ENCODE data around the gene TUNAR.

- no peak for TF ChIP-seq ZBTB33 (CRISPR knock-in tag; IDR thresholded peaks at IDR 0.05)
- TF ChIP-seq BHLHE40 (IDR thresholded peaks at IDR 0.05; ENCODE audit: low read length): no peak
- no peak for TF ChIP-seq RAD51 (IDR thresholded peaks at IDR 0.05; ENCODE audit: borderline replicate concordance, low read depth)
- TF ChIP-seq SNRNP70 (optimal IDR thresholded peaks at IDR 0.05; ENCODE audit: low read depth, low read length): no peak
- TF ChIP-seq, protein P1, sequence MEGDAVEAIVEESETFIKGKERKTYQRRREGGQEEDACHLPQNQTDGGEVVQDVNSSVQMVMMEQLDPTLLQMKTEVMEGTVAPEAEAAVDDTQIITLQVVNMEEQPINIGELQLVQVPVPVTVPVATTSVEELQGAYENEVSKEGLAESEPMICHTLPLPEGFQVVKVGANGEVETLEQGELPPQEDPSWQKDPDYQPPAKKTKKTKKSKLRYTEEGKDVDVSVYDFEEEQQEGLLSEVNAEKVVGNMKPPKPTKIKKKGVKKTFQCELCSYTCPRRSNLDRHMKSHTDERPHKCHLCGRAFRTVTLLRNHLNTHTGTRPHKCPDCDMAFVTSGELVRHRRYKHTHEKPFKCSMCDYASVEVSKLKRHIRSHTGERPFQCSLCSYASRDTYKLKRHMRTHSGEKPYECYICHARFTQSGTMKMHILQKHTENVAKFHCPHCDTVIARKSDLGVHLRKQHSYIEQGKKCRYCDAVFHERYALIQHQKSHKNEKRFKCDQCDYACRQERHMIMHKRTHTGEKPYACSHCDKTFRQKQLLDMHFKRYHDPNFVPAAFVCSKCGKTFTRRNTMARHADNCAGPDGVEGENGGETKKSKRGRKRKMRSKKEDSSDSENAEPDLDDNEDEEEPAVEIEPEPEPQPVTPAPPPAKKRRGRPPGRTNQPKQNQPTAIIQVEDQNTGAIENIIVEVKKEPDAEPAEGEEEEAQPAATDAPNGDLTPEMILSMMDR (IDR thresholded peaks at IDR 0.05 in 2 of 3, conservative IDR thresholded peaks at IDR 0.05 in 1 of 3; ENCODE audit: insufficient read depth in 2 of 3, low read depth in 1 of 3, low read length in 3 of 3): no peak
- TF ChIP-seq EP300 (IDR thresholded peaks at IDR 0.05; ENCODE audit: low read length): no peak
- TF ChIP-seq, protein P2, sequence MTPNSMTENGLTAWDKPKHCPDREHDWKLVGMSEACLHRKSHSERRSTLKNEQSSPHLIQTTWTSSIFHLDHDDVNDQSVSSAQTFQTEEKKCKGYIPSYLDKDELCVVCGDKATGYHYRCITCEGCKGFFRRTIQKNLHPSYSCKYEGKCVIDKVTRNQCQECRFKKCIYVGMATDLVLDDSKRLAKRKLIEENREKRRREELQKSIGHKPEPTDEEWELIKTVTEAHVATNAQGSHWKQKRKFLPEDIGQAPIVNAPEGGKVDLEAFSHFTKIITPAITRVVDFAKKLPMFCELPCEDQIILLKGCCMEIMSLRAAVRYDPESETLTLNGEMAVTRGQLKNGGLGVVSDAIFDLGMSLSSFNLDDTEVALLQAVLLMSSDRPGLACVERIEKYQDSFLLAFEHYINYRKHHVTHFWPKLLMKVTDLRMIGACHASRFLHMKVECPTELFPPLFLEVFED (CRISPR knock-in tag; conservative IDR thresholded peaks at IDR 0.05): no peak
- no peak for TF ChIP-seq MXI1 (IDR thresholded peaks at IDR 0.05; ENCODE audit: low read depth, low read length)
- no peak for TF ChIP-seq CREBBP (IDR thresholded peaks at IDR 0.05; ENCODE audit: low read depth, low read length)
- TF ChIP-seq PBX2 (CRISPR knock-in tag; IDR thresholded peaks at IDR 0.05; ENCODE audit: low read depth): no peak
- no peak for TF ChIP-seq PBX2 (tag; conservative IDR thresholded peaks at IDR 0.05; ENCODE audit: low read depth)
These were observed 14.4 kb upstream of the TUNAR start for GRCh38 chr14:95862243-95862642.
